Osteocyte (in vitro differentiated cells): Measurements from ENCODE around the gene DAPP1. TPM values are rescaled to one million over a fixed set of nuclear protein-coding genes. Genes with fewer than 3 reads are reported as not detected.

Experiments
- DNase-seq: peaks from one replicate; pipeline ENCODE4 v3.0.0; 2021; ENCODE audit warnings: mixed read lengths; ENCODE audit not compliant: unreplicated experiment; ENCODE audit errors: extremely low spot score
- H3K27ac Mint-ChIP-seq: one replicate; pipeline ENCODE4 v1.8.0; 2021; ENCODE audit warnings: mild to moderate bottlenecking, mixed read lengths; ENCODE audit not compliant: unreplicated experiment
- H3K27me3 Mint-ChIP-seq: one replicate; pipeline ENCODE4 v1.8.0; 2021; ENCODE audit warnings: mixed read lengths; ENCODE audit not compliant: unreplicated experiment
- H3K36me3 Mint-ChIP-seq: one replicate; pipeline ENCODE4 v1.8.0; 2021; ENCODE audit warnings: mixed read lengths; ENCODE audit not compliant: unreplicated experiment
- H3K4me1 Mint-ChIP-seq: one replicate; pipeline ENCODE4 v1.8.0; 2021; ENCODE audit warnings: mixed read lengths; ENCODE audit not compliant: unreplicated experiment
- H3K4me3 Mint-ChIP-seq: one replicate; pipeline ENCODE4 v1.8.0; 2021; ENCODE audit warnings: mild to moderate bottlenecking, moderate library complexity, mixed read lengths; ENCODE audit not compliant: unreplicated experiment
- H3K9me3 Mint-ChIP-seq: one replicate; pipeline ENCODE4 v1.8.0; 2021; ENCODE audit warnings: mixed read lengths; ENCODE audit not compliant: unreplicated experiment
- CTCF ChIP-seq: fragments of 200-600 bp; sonication (generic); IDR thresholded peaks from 2 replicates; pipeline ENCODE4 v1.5.0; 2021; ENCODE audit warnings: antibody characterized with exemption, mild to moderate bottlenecking, moderate library complexity
- total RNA-seq: library from RNA; stranded (reverse); gene quantifications from 2 replicates; pipeline ENCODE4 v1.2.1, GENCODE V29; 2021

DAPP1 gene
- total RNA-seq, 1 donor from 2014 or later: not detected

GRCh38 chr4:99857307-99857706 lies 40.7 kb downstream of the DAPP1 start:
- Mint-ChIP-seq H3K4me1 (no peaks in the 10 kb centered on the region), H3K27ac (no peak overlapping the region), H3K4me3 (no peak overlapping the region), H3K36me3 (no peaks in the 10 kb centered on the region), H3K9me3 (no peaks in the 10 kb centered on the region), H3K27me3 (peaks cover 42% of the 10 kb centered on the region)
- no peak for DNase-seq
- TF ChIP-seq CTCF: no peak

GRCh38 chr4:99859618-99860017 lies 43.0 kb downstream of the DAPP1 start:
- no peak for TF ChIP-seq CTCF
- H3K4me1 Mint-ChIP-seq: no peaks in the 10 kb centered on the region
- H3K4me3 Mint-ChIP-seq: no peak overlapping the region
- peaks cover 41% of the 10 kb centered on the region for H3K27me3 Mint-ChIP-seq
- no peak for DNase-seq
- no peak overlapping the region for H3K27ac Mint-ChIP-seq
- no peaks in the 10 kb centered on the region for H3K9me3 Mint-ChIP-seq
- H3K36me3 Mint-ChIP-seq: no peaks in the 10 kb centered on the region

GRCh38 chr4:99860521-99860920 lies 43.9 kb downstream of the DAPP1 start:
- H3K27ac Mint-ChIP-seq: no peak overlapping the region
- H3K27me3 Mint-ChIP-seq: peaks cover 43% of the 10 kb centered on the region
- DNase-seq: no peak
- no peaks in the 10 kb centered on the region for H3K4me1 Mint-ChIP-seq
- no peaks in the 10 kb centered on the region for H3K36me3 Mint-ChIP-seq
- H3K9me3 Mint-ChIP-seq: no peaks in the 10 kb centered on the region
- H3K4me3 Mint-ChIP-seq: no peak overlapping the region
- no peak for TF ChIP-seq CTCF

GRCh38 chr4:99861120-99861905 lies 44.7 kb downstream of the DAPP1 start:
- no peak for DNase-seq
- no peaks in the 10 kb centered on the region for H3K36me3 Mint-ChIP-seq
- no peak overlapping the region for H3K4me3 Mint-ChIP-seq
- no peaks in the 10 kb centered on the region for H3K9me3 Mint-ChIP-seq
- TF ChIP-seq CTCF: no peak
- peaks cover 44% of the 10 kb centered on the region for H3K27me3 Mint-ChIP-seq
- H3K4me1 Mint-ChIP-seq: no peaks in the 10 kb centered on the region
- no peak overlapping the region for H3K27ac Mint-ChIP-seq

GRCh38 chr4:99863804-99864203 lies 47.2 kb downstream of the DAPP1 start:
- Mint-ChIP-seq H3K27ac (no peak overlapping the region), H3K36me3 (no peaks in the 10 kb centered on the region), H3K27me3 (peaks cover 41% of the 10 kb centered on the region), H3K9me3 (no peaks in the 10 kb centered on the region), H3K4me1 (no peaks in the 10 kb centered on the region), H3K4me3 (no peak overlapping the region)
- no peak for TF ChIP-seq CTCF
- no peak for DNase-seq
